ENCODE measurements around the gene KLK14.

KLK14 gene

GRCh38 chr19:51083181-51083580, 494 bp upstream of the KLK14 start:
- no peak for DNase-seq

- DNase-seq, result no peak
These were observed 1.2 kb downstream of the KLK14 start for GRCh38 chr19:51081476-51081875.

GRCh38 chr19:51079481-51080110, 3.1 kb downstream of the KLK14 start:
- DNase-seq, result peak; percentile 76

- DNase-seq, result no peak
These were observed 4.0 kb downstream of the KLK14 start for GRCh38 chr19:51078731-51079130.

GRCh38 chr19:51078104-51078503, 4.6 kb downstream of the KLK14 start:
- no peak for DNase-seq

GRCh38 chr19:51076631-51077213, 6.0 kb downstream of the KLK14 start:
- no peak for DNase-seq

GRCh38 chr19:51075998-51076397, 6.7 kb downstream of the KLK14 start:
- no peak for DNase-seq

- DNase-seq, result peak; percentile 91
These were observed 11.6 kb downstream of the KLK14 start for GRCh38 chr19:51071095-51071405.

GRCh38 chr19:51070334-51071094, 12.2 kb downstream of the KLK14 start:
- peak; percentile 92 for DNase-seq

- no peak for DNase-seq
These were observed 16.1 kb downstream of the KLK14 start for GRCh38 chr19:51066393-51067186.

- DNase-seq, result no peak
These were observed 17.3 kb downstream of the KLK14 start for GRCh38 chr19:51065221-51065960.

- DNase-seq, result no peak
These were observed 18.0 kb downstream of the KLK14 start, which contains the start of gene KLK13 for GRCh38 chr19:51064534-51065220. Gene KLK13 (minus strand): TSS chr19:51065092. CDS start chr19:51065067, 25 bp downstream.

GRCh38 chr19:51063664-51064063, 19.0 kb downstream of the KLK14 start:
- DNase-seq, result no peak

GRCh38 chr19:51060973-51061372, 21.7 kb downstream of the KLK14 start:
- no peak for DNase-seq

GRCh38 chr19:51060336-51060735, 22.4 kb downstream of the KLK14 start:
- no peak for DNase-seq

GRCh38 chr19:51059715-51060114, 23.0 kb downstream of the KLK14 start:
- DNase-seq, result no peak

- DNase-seq, result no peak
These were observed 26.8 kb downstream of the KLK14 start for GRCh38 chr19:51055866-51056265.

GRCh38 chr19:51047031-51047335, 35.7 kb downstream of the KLK14 start:
- DNase-seq, result peak; percentile 93

GRCh38 chr19:51044327-51044726, 38.4 kb downstream of the KLK14 start:
- no peak for DNase-seq

GRCh38 chr19:51043497-51043896, 39.2 kb downstream of the KLK14 start:
- no peak for DNase-seq

GRCh38 chr19:51040151-51040550, 42.5 kb downstream of the KLK14 start:
- no peak for DNase-seq

GRCh38 chr19:51036519-51036918, 46.2 kb downstream of the KLK14 start:
- no peak for DNase-seq

Data from NCI-H2029 treated with DMSO at 0.1 percent for 48 hours (cell line).